GM12891 (cell line): ENCODE data around the gene KLHL14.

Experiments
- PAX5 ChIP-seq: IDR thresholded peaks from 2 replicates; pipeline ENCODE4 v1.6.1; 2011; ENCODE audit warnings: low read length, moderate library complexity, mild to moderate bottlenecking; ENCODE audit not compliant: insufficient read depth, severe bottlenecking
- POLR2A ChIP-seq: IDR thresholded peaks from 2 replicates; pipeline ENCODE4 v1.6.1; 2011; ENCODE audit warnings: low read depth, low read length, control low read depth
- POLR2AphosphoS5 ChIP-seq: IDR thresholded peaks from 2 replicates; pipeline ENCODE4 v1.6.1; 2011; ENCODE audit warnings: low read depth, low read length, control low read depth
- POU2F2 ChIP-seq: IDR thresholded peaks from 2 replicates; pipeline ENCODE4 v1.6.1; 2011; ENCODE audit warnings: low read depth, mild to moderate bottlenecking, control low read depth, low read length, moderate library complexity
- SPI1 ChIP-seq: IDR thresholded peaks from 2 replicates; pipeline ENCODE4 v1.6.1; 2011; ENCODE audit warnings: low read depth, low read length, control low read depth
- TAF1 ChIP-seq: IDR thresholded peaks from 2 replicates; pipeline ENCODE4 v1.6.1; 2011; ENCODE audit warnings: low read depth, low read length, control low read depth

DNA sequence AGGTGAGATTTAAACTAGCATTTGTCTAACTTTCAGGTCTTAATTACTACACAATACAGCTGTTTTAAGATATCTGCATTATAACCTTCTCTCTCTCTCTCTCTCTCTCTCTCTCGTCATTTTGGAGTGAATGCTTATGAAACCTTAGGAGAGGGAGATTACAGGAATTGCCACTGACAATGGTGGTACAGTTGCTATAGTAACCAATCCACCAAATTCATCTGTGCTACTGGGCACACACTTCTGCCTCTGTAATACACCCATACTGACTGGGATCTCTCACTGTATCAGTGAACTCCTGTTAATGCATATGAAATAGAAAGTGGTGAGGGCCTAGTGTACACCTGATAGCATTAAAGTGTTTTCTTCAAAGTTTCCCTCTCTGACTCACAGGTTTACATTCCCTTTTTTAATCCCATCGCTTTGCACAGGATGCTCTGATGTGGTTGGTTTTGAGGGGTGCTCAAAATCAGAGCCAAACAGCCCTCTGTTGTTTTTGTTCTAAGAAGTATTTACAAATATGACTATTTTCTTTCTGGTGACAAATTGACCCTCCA lies 13.1 kb downstream of the KLHL14 start:
- TF ChIP-seq POLR2A (no peak), POLR2AphosphoS5 (no peak), TAF1 (no peak), SPI1 (no peak), PAX5 (no peak), POU2F2 (no peak)
